DND-41 (cell line): ENCODE results near the gene ANKRD6.

Experiments used
- ATAC-seq: fragments of 200-7000 bp; cut with Tn5 transposase; 3 replicates; pipeline ENCODE4 v1.9.1; 2021; ENCODE audit warnings: low read depth; ENCODE audit not compliant: insufficient read depth
- DNase-seq: peaks from one replicate; pipeline ENCODE4 v3.0.0-alpha.2; 2020
- H2AFZ ChIP-seq: 2 replicates; pipeline ENCODE4 v1.6.0; 2012; ENCODE audit warnings: low read depth, low read length
- H3K27ac ChIP-seq: 2 replicates; pipeline ENCODE4 v1.5.1; 2012; ENCODE audit warnings: low read length, inconsistent platforms
- H3K27me3 ChIP-seq: fragments of 200-600 bp; sonication (generic); 2 replicates; pipeline ENCODE4 v1.6.0; 2012; ENCODE audit warnings: low read length, mild to moderate bottlenecking, inconsistent platforms; ENCODE audit not compliant: insufficient read depth, poor library complexity
- H3K36me3 ChIP-seq: 2 replicates; pipeline ENCODE4 v1.5.1; 2012; ENCODE audit warnings: low read length, inconsistent platforms; ENCODE audit not compliant: insufficient read depth
- H3K4me1 ChIP-seq: 2 replicates; pipeline ENCODE4 v1.5.1; 2012; ENCODE audit warnings: mild to moderate bottlenecking, low read length; ENCODE audit not compliant: insufficient read depth
- H3K4me2 ChIP-seq: 2 replicates; pipeline ENCODE4 v1.6.0; 2012; ENCODE audit warnings: mild to moderate bottlenecking, moderate library complexity, low read length, inconsistent platforms; ENCODE audit not compliant: insufficient read depth
- H3K4me3 ChIP-seq, 2 experiments: fragments of 200-600 bp in 1 of 2; shearing (Covaris generic) in 1 of 2; 2 replicates each; pipeline ENCODE4 v1.5.1; 2012 to 2016; ENCODE audit warnings: inconsistent platforms in 2 of 2, low read length in 2 of 2, mild to moderate bottlenecking in 2 of 2, low read depth in 1 of 2, moderate library complexity in 1 of 2
- H3K79me2 ChIP-seq: 2 replicates; pipeline ENCODE4 v1.6.0; 2012; ENCODE audit warnings: low read length, inconsistent platforms; ENCODE audit not compliant: insufficient read depth
- H3K9ac ChIP-seq: 2 replicates; pipeline ENCODE4 v1.6.0; 2012; ENCODE audit warnings: low read depth, mild to moderate bottlenecking, inconsistent platforms, low read length, moderate library complexity
- H3K9me3 ChIP-seq: 2 replicates; pipeline ENCODE4 v1.5.1; 2012; ENCODE audit warnings: low read length, moderate library complexity, mild to moderate bottlenecking, inconsistent platforms; ENCODE audit not compliant: insufficient read depth, severe bottlenecking
- H4K20me1 ChIP-seq: 2 replicates; pipeline ENCODE4 v1.6.0; 2012; ENCODE audit warnings: low read length; ENCODE audit not compliant: insufficient read depth
- CTCF ChIP-seq: IDR thresholded peaks from 2 replicates; pipeline ENCODE4 v1.5.1; 2012; ENCODE audit warnings: borderline replicate concordance, low read length, moderate library complexity, mild to moderate bottlenecking; ENCODE audit not compliant: poor library complexity, severe bottlenecking; ENCODE audit errors: extremely low read depth
- EZH2 ChIP-seq: IDR thresholded peaks from 3 replicates; pipeline ENCODE4 v1.6.1; 2012; ENCODE audit warnings: borderline replicate concordance, low read depth, mild to moderate bottlenecking, moderate library complexity, low read length, inconsistent platforms; ENCODE audit not compliant: severe bottlenecking

ANKRD6 gene

GRCh38 chr6:89475634-89476033 lies 42.7 kb downstream of the ANKRD6 start:
- DNase-seq = peak; percentile 64
- Histone ChIP-seq H3K4me2 (peak overlapping the region; percentile 36), H3K9me3 (no peaks in the 10 kb centered on the region), H3K27me3 (no peaks in the 10 kb centered on the region), H3K27ac (peak overlapping the region; percentile 3; the same call in 1 of the 2 replicates), H3K36me3 (no peaks in the 10 kb centered on the region), H3K4me1 (peaks cover 27% of the 10 kb centered on the region), H3K4me3 (peak overlapping the region in 1 of 2 experiments; percentile 5; a peak in 2 of 4 replicates), H3K9ac (no peak overlapping the region), H4K20me1 (no peaks in the 10 kb centered on the region), H2AFZ (peak overlapping the region; percentile 69), H3K79me2 (no peaks in the 10 kb centered on the region)
- ATAC-seq = peak; percentile 87
- no peak for TF ChIP-seq CTCF
- TF ChIP-seq EZH2 = no peak

- H3K9me3 ChIP-seq = no peaks in the 10 kb centered on the region
- H3K27me3 ChIP-seq = peaks cover 7% of the 10 kb centered on the region
- no peak overlapping the region for H3K4me3 ChIP-seq
- H3K27ac ChIP-seq = no peak overlapping the region
- no peaks in the 10 kb centered on the region for H4K20me1 ChIP-seq
- H3K4me2 ChIP-seq = no peak overlapping the region
- no peak for ATAC-seq
- no peak overlapping the region for H2AFZ ChIP-seq
- no peak for DNase-seq
- no peaks in the 10 kb centered on the region for H3K79me2 ChIP-seq
- no peak overlapping the region for H3K9ac ChIP-seq
- no peaks in the 10 kb centered on the region for H3K36me3 ChIP-seq
- peaks cover 16% of the 10 kb centered on the region for H3K4me1 ChIP-seq
- no peak for TF ChIP-seq CTCF
- no peak for TF ChIP-seq EZH2
Observed at GRCh38 chr6:89479897-89480296, 46.9 kb downstream of the ANKRD6 start.

- H4K20me1 ChIP-seq = no peaks in the 10 kb centered on the region
- no peaks in the 10 kb centered on the region for H3K36me3 ChIP-seq
- TF ChIP-seq CTCF (no peak), EZH2 (no peak)
- peaks cover 7% of the 10 kb centered on the region for H3K27me3 ChIP-seq
- H3K9me3 ChIP-seq = no peaks in the 10 kb centered on the region
- no peak overlapping the region for H3K27ac ChIP-seq
- H3K4me1 ChIP-seq = no peaks in the 10 kb centered on the region
- no peak for DNase-seq
- no peaks in the 10 kb centered on the region for H3K79me2 ChIP-seq
- no peak overlapping the region for H3K4me2 ChIP-seq
- no peak overlapping the region for H3K4me3 ChIP-seq
- no peak overlapping the region for H2AFZ ChIP-seq
- ATAC-seq = no peak
- H3K9ac ChIP-seq = no peak overlapping the region
Observed at GRCh38 chr6:89481695-89482094, 48.7 kb downstream of the ANKRD6 start.

- no peak for TF ChIP-seq EZH2
- no peak for TF ChIP-seq CTCF
- Histone ChIP-seq H3K4me1 (no peaks in the 10 kb centered on the region), H3K4me3 (no peak overlapping the region), H3K36me3 (no peaks in the 10 kb centered on the region), H3K79me2 (no peaks in the 10 kb centered on the region), H3K4me2 (no peak overlapping the region), H3K27me3 (peaks cover 7% of the 10 kb centered on the region), H4K20me1 (no peaks in the 10 kb centered on the region), H3K27ac (no peak overlapping the region), H3K9ac (no peak overlapping the region), H3K9me3 (no peaks in the 10 kb centered on the region), H2AFZ (no peak overlapping the region)
- DNase-seq (no peak), ATAC-seq (no peak)
Observed at GRCh38 chr6:89482126-89482525, 49.2 kb downstream of the ANKRD6 start.
